Esophagus squamous epithelium (tissue), 5 donors: ENCODE measurements around the gene FXYD6. TPM values are rescaled to one million over a fixed set of nuclear protein-coding genes. Genes with fewer than 3 reads are reported as not detected.

ENCODE experiments used
- DNase-seq: peaks from one replicate; lab custom pipeline; 2025; lab: John Stamatoyannopoulos, UW
- H3K27ac ChIP-seq, 4 donors: fragments of 200-600 bp; sonication (generic); one replicate each; pipeline ENCODE4 v1.5.1; 2016 to 2019; ENCODE audit warnings: mild to moderate bottlenecking in 1 of 4
- H3K27me3 ChIP-seq, 4 donors: fragments of 200-600 bp; sonication (generic); 1 replicate in 3 of 4; 2 replicates in 1 of 4; pipeline versions ENCODE4 v1.5.1 to v1.6.0; 2017 to 2021; ENCODE audit warnings: antibody characterized with exemption in 1 of 4
- H3K36me3 ChIP-seq, 3 donors: fragments of 200-600 bp; sonication (generic); one replicate each; pipeline ENCODE4 v1.5.1; 2016 to 2019
- H3K4me1 ChIP-seq, 3 donors: fragments of 200-600 bp; sonication (generic); one replicate each; pipeline ENCODE4 v1.5.1; 2017 to 2019
- H3K4me3 ChIP-seq, 4 donors: fragments of 200-600 bp; sonication (generic); 1 replicate in 3 of 4; 2 replicates in 1 of 4; pipeline ENCODE4 v1.5.1; 2016 to 2019; ENCODE audit warnings: mild to moderate bottlenecking in 2 of 4, moderate library complexity in 1 of 4
- H3K9me3 ChIP-seq, 3 donors: fragments of 200-600 bp; sonication (generic); one replicate each; pipeline ENCODE4 v1.5.1; 2016 to 2019
- POLR2A ChIP-seq, 4 donors: fragments of 450-650 bp; IDR thresholded peaks; one replicate each; pipeline ENCODE4 v1.6.1; 2017; ENCODE audit warnings: antibody characterized with exemption in 4 of 4, mild to moderate bottlenecking in 4 of 4, moderate library complexity in 3 of 4
- WGBS, 2 donors: methylation state at CpG; one replicate each; pipeline ENCODE4 v1.1.5; 2018; 5-methylcytosine and 5-hydroxymethylcytosine counted together
- intact Hi-C: fragments of 100-400 bp; cut with DNase I; formaldehyde crosslinking; loops from one replicate; pipeline ENCODE4 v1.15.0; 2022
- total RNA-seq, 4 donors: library from RNA; depleted of rRNA; stranded (reverse); fragments of >200 nt; gene quantifications; one replicate each; pipeline ENCODE4 v1.1.0, GENCODE V29; 2016
- TF ChIP-seq, protein P1 (sequence below), 6 experiments: fragments of 450-650 bp in 4 of 6; fragments of 200-600 bp in 2 of 6; sonication (generic) in 2 of 6; IDR thresholded peaks; one replicate each; pipeline ENCODE4 v1.5.1; 2016 to 2019; ENCODE audit warnings: antibody characterized with exemption in 6 of 6, mild to moderate bottlenecking in 4 of 6, moderate library complexity in 4 of 6
- donor health status: DM: yes; HTN: yes; CAD: no.

Gene FXYD6
- total RNA-seq, 4 donors from 2014 or later: 0.61 to 27.7 (median 2.1) TPM

DNA sequence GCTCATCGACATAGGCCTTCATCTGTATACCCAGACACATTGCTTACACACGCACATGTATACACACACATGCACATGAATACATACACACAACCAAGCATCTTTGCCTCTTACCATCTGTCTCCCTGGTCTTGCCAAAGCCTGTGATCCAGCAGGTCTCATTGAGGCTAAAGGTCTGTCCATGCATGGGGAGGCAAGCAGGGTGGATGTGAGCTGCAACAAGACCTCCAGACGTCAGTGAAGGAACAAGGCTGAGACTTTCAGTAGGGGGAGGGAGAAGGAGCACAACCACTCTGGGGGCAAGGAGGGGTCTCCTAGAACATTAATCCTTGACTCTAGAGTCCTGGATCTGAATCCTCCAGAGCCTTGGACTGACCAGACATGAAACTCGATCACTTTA lies 29.1 kb upstream of the FXYD6 start:
- TF ChIP-seq, protein P1, sequence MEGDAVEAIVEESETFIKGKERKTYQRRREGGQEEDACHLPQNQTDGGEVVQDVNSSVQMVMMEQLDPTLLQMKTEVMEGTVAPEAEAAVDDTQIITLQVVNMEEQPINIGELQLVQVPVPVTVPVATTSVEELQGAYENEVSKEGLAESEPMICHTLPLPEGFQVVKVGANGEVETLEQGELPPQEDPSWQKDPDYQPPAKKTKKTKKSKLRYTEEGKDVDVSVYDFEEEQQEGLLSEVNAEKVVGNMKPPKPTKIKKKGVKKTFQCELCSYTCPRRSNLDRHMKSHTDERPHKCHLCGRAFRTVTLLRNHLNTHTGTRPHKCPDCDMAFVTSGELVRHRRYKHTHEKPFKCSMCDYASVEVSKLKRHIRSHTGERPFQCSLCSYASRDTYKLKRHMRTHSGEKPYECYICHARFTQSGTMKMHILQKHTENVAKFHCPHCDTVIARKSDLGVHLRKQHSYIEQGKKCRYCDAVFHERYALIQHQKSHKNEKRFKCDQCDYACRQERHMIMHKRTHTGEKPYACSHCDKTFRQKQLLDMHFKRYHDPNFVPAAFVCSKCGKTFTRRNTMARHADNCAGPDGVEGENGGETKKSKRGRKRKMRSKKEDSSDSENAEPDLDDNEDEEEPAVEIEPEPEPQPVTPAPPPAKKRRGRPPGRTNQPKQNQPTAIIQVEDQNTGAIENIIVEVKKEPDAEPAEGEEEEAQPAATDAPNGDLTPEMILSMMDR (IDR thresholded peaks at IDR 0.05): no peak
- TF ChIP-seq POLR2A (IDR thresholded peaks at IDR 0.05): no peak
- DNase-seq: no peak
- intact Hi-C loops: no loop called here
- H3K4me1 ChIP-seq: peaks cover 0 to 17% (median 5%) of the 10 kb centered on the region in 3 donors
- H3K27ac ChIP-seq: no peak overlapping the region
- H3K9me3 ChIP-seq: no peaks in the 10 kb centered on the region
- WGBS, 2 donors: 74 to 92% methylated on average over 4 of the region's 4 CpGs
- no peaks in the 10 kb centered on the region for H3K27me3 ChIP-seq
- no peak overlapping the region for H3K4me3 ChIP-seq
- H3K36me3 ChIP-seq: peaks cover 0 to 20% (median 0%) of the 10 kb centered on the region in 3 donors

DNA sequence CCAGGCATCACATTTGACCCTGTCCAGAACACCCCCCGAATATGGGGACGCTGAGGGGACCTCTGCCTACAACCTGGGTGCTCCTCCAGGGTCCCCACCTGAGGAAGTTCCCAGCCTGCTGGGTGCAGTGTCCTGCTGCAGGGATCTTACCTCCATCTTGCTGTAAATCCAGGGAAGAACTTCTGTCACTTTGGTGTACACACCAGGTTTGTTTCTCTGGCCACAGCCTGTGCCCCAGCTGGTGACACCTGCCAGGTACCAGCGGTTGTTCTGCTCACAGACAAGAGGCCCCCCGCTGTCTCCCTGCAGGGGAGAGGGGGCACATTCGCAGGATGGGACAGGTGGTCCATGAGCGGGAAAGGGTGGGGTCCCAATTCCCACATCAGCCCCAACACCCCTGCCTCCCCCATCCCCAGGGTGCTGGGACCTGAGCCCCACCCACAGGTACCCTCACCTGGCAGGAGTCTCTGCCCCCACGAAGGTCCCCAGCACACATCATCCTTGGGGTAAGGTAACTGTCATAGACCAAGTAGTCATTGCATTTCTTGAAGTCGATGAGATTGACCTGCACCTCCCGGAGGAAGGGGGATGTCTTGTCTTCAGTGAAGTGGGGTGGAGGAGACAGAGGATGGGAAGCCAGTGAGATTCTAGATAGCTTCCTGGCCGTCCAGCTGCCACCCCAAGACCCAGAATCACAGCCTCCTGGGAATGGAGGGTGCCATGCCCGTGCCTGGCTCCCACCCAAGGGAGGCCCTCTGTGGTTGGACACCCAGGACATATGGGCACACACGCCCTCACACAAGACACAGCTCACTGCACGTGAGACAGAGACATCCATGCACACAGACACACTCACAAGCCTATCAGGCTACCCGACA lies 27.3 kb upstream of the FXYD6 start:
- no peak for TF ChIP-seq POLR2A (IDR thresholded peaks at IDR 0.05)
- H3K27me3 ChIP-seq: no peaks in the 10 kb centered on the region
- no peak overlapping the region for H3K27ac ChIP-seq
- no peaks in the 10 kb centered on the region for H3K9me3 ChIP-seq
- intact Hi-C loops: no loop called here
- peaks cover 0 to 3% (median 0%) of the 10 kb centered on the region in 3 donors for H3K36me3 ChIP-seq
- 83 to 84% methylated on average over 4 to 7 of the region's 14 CpGs for WGBS, 2 donors
- peaks cover 0 to 19% (median 5%) of the 10 kb centered on the region in 3 donors for H3K4me1 ChIP-seq
- H3K4me3 ChIP-seq: no peak overlapping the region
- DNase-seq: no peak

DNA sequence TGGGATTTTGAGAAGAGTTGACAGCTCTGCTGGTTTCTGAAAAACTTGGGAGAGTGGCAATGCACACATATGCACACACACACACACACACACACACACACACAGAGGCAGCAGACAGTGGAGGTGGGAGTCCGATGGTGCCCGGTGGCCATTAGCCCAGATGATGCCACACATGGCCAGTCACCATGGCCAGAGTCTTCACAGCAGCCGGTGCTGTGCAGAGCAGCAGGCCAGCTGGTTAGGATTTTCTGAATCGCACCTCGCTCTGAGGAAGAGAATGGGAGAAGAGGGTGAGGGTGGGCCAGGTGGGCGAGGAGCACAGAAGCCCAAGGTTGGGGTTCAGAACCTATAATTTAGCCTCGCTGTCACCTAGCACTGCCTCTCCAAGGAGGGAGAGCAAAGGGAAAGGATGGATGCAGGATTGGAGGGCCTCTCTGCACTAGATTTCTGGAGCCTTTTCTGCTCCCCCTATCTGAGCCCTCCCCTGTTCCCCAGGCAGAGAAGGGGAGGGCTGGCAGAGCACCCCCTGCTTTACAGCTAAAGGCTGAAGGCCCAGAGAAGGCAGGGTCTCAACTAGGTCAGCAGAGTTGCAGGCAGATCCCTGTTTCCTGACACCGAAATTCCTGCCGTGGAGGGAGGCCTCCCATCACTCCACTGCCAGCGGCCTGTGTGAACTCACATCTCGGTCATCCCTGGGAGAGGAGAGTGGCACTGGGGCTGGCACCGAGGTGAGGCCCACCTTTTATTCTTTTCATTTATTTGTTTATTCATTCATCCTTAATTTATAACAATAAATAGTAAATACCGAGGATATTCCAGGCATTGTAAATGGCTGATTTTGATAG lies 25.8 kb upstream of the FXYD6 start:
- Histone ChIP-seq H3K4me3 (no peak overlapping the region), H3K27ac (no peak overlapping the region), H3K36me3 (no peaks in the 10 kb centered on the region), H3K4me1 (peaks cover 0 to 13% (median 0%) of the 10 kb centered on the region in 3 donors), H3K27me3 (no peaks in the 10 kb centered on the region), H3K9me3 (no peaks in the 10 kb centered on the region)
- intact Hi-C loops: no loop called here
- WGBS, 2 donors: 82% methylated on average over 7 to 10 of the region's 13 CpGs
- TF ChIP-seq, protein P1 (IDR thresholded peaks at IDR 0.05): no peak
- no peak for TF ChIP-seq POLR2A (IDR thresholded peaks at IDR 0.05)
- no peak for DNase-seq

DNA sequence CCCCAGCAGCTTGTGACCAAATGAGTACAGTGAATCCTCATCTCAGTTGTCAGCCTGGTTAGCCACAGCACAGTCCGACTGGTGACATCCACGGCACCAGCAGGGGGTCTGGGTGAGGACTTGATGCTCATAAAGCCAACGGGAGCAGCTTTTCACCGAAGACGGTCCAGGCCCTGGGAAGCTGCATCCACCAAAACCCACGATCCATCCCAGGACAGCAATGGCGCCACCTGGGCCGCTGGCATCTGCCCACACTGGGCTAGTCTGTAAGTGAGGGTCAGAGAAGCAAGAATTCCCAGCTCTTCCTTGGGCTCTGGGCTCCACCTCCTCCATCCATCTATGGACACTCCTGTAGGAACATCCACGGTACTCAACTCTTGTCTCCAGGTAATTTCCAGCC lies 25.1 kb upstream of the FXYD6 start:
- no peaks in the 10 kb centered on the region for H3K9me3 ChIP-seq
- H3K27ac ChIP-seq: no peak overlapping the region
- WGBS, 2 donors: 87 to 95% methylated on average over 7 to 9 of the region's 9 CpGs
- TF ChIP-seq, protein P1 (IDR thresholded peaks at IDR 0.05): no peak
- TF ChIP-seq POLR2A (IDR thresholded peaks at IDR 0.05): no peak
- no peak overlapping the region for H3K4me3 ChIP-seq
- intact Hi-C loops: no loop called here
- no peak for DNase-seq
- H3K4me1 ChIP-seq: peaks cover 0 to 9% (median 0%) of the 10 kb centered on the region in 3 donors
- peaks cover 0 to under 1% (median 0%) of the 10 kb centered on the region in 4 donors for H3K27me3 ChIP-seq
- H3K36me3 ChIP-seq: no peaks in the 10 kb centered on the region

DNA sequence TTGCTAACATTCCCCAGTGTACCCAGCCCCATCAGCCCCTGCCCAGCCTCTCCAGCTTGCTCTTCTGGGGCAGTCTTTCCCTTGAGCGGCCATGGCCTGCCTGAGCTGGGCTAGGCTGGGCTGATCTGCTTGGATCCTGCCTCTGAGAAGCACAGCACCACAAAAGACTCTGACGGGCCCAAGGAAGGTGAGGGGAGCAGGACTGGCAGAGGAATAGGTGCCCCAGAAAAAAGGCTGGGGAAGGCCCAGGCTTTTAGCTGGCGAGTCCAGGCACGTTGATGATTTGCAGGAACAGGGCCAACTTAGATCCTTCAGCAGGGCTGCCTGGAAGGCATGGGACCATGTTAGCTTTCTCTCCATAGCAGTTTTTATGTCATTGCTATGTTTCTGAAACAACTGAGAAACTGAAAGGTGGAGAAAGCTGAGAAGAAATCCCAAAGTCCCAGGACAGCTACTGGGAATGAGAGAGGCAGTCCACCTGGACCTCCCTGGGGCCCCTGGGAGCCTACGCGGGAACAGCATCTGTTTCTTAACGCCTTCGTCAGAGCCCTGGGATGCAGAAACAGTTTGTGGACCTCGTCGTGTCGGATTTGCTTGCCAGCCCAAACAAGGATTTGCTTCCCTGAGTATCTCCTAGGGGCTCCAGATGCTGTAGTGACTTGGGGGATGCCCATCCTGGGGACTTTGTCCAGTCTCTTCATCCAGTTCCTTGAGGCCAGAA lies 24.4 kb upstream of the FXYD6 start:
- H3K9me3 ChIP-seq: no peaks in the 10 kb centered on the region
- peaks cover 0 to 9% (median 0%) of the 10 kb centered on the region in 3 donors for H3K4me1 ChIP-seq
- H3K27ac ChIP-seq: no peak overlapping the region
- TF ChIP-seq, protein P1 (IDR thresholded peaks at IDR 0.05): no peak
- WGBS, 2 donors: 81 to 84% methylated on average over 7 to 9 of the region's 11 CpGs
- no peak for DNase-seq
- peaks cover 0 to 4% (median 0%) of the 10 kb centered on the region in 4 donors for H3K27me3 ChIP-seq
- H3K4me3 ChIP-seq: no peak overlapping the region
- intact Hi-C loops: no loop called here
- H3K36me3 ChIP-seq: no peaks in the 10 kb centered on the region
